GM19240 (cell line): Measurements from ENCODE around the gene TECTB.
A peak's percentile ranks its signal among the peaks of the same experiment; 100 is the strongest.

Experiments
- DNase-seq: peaks from one replicate; pipeline ENCODE4 v3.0.0; 2011; ENCODE audit warnings: low spot score; ENCODE audit not compliant: insufficient read length

TECTB gene

GRCh38 chr10:112307358-112308124, 24.3 kb downstream of the TECTB start:
- DNase-seq: peak; percentile 51

GRCh38 chr10:112308125-112308502, 24.9 kb downstream of the TECTB start:
- no peak for DNase-seq

- no peak for DNase-seq
These were observed 28.3 kb downstream of the TECTB start for GRCh38 chr10:112311481-112311880.

GRCh38 chr10:112313234-112313633, 30.0 kb downstream of the TECTB start:
- DNase-seq: no peak

GRCh38 chr10:112313911-112314310, 30.7 kb downstream of the TECTB start:
- no peak for DNase-seq

- DNase-seq: peak; percentile 39
These were observed 31.7 kb downstream of the TECTB start for GRCh38 chr10:112314822-112315474.

GRCh38 chr10:112327678-112328077, 44.5 kb downstream of the TECTB start:
- DNase-seq: no peak

GRCh38 chr10:112330162-112330561, 47.0 kb downstream of the TECTB start:
- no peak for DNase-seq

- no peak for DNase-seq
These were observed 47.5 kb downstream of the TECTB start for GRCh38 chr10:112330607-112331160.

- no peak for DNase-seq
These were observed 48.8 kb downstream of the TECTB start for GRCh38 chr10:112332022-112332421.

GRCh38 chr10:112332509-112333228, 49.5 kb downstream of the TECTB start:
- no peak for DNase-seq

- no peak for DNase-seq
These were observed 50.3 kb downstream of the TECTB start for GRCh38 chr10:112333452-112333851.

- DNase-seq: no peak
These were observed 52.1 kb downstream of the TECTB start for GRCh38 chr10:112335111-112335867.

GRCh38 chr10:112335868-112336265, 52.7 kb downstream of the TECTB start:
- DNase-seq: no peak

- no peak for DNase-seq
These were observed 53.5 kb downstream of the TECTB start for GRCh38 chr10:112336556-112337201.

GRCh38 chr10:112338957-112339356, 55.8 kb downstream of the TECTB start:
- DNase-seq: no peak

- DNase-seq: no peak
These were observed 57.4 kb downstream of the TECTB start for GRCh38 chr10:112340601-112341000.

- no peak for DNase-seq
These were observed 60.0 kb downstream of the TECTB start for GRCh38 chr10:112343056-112343806.

GRCh38 chr10:112344261-112344660, 61.1 kb downstream of the TECTB start:
- no peak for DNase-seq

GRCh38 chr10:112345202-112345601, 62.0 kb downstream of the TECTB start:
- no peak for DNase-seq
